CD4-positive, alpha-beta memory T cell (primary cell): Measurements from ENCODE around the gene TMEM243. TPM values are rescaled to one million over a fixed set of nuclear protein-coding genes. Genes with fewer than 3 reads are reported as not detected.
"Not testable (repeated sequence)": the region's sequence is repeated elsewhere in the genome, so short reads cannot be mapped to it uniquely, and the experiment has no call there.

Experiments used
- CTCF ChIA-PET: fragments of 350-600 bp; sonication (Branson Sonifier 250); formaldehyde crosslinking; loops from one replicate; lab custom pipeline; 2021; ENCODE audit warnings: inconsistent platforms; ENCODE audit not compliant: partially characterized antibody; lab: Charles Lee
- POLR2A ChIA-PET: fragments of 350-600 bp; sonication (Branson Sonifier 250); formaldehyde crosslinking; loops from one replicate; lab custom pipeline; 2021; ENCODE audit not compliant: partially characterized antibody; lab: Charles Lee
- DNase-seq, 5 donors: peaks; one replicate each; pipeline versions ENCODE4 v3.0.0 to v3.0.0-alpha.2; 2020 to 2022; ENCODE audit warnings: mixed read lengths in 1 of 5
- H3K27ac ChIP-seq: one replicate; pipeline ENCODE4 v1.7.0; 2013; ENCODE audit warnings: low read depth, low read length
- H3K27me3 ChIP-seq: 2 replicates; pipeline ENCODE4 v1.7.0; 2013; ENCODE audit warnings: mild to moderate bottlenecking, low read length, moderate library complexity; ENCODE audit not compliant: insufficient read depth
- H3K36me3 ChIP-seq: 2 replicates; pipeline ENCODE4 v1.7.0; 2013; ENCODE audit warnings: mild to moderate bottlenecking, low read length, moderate library complexity; ENCODE audit not compliant: insufficient read depth
- H3K4me1 ChIP-seq: 2 replicates; pipeline ENCODE4 v1.7.0; 2013; ENCODE audit warnings: mild to moderate bottlenecking, low read length, moderate library complexity; ENCODE audit not compliant: insufficient read depth
- H3K4me3 ChIP-seq, 2 donors: one replicate each; pipeline ENCODE4 v1.7.0; 2013; ENCODE audit warnings: low read length in 2 of 2, mild to moderate bottlenecking in 1 of 2
- H3K9me3 ChIP-seq, 2 donors: one replicate each; pipeline ENCODE4 v1.7.0; 2013; ENCODE audit warnings: low read length in 2 of 2, control low read depth in 1 of 2; ENCODE audit not compliant: control insufficient read depth in 1 of 2
- H3K27ac Mint-ChIP-seq, 7 donors: one replicate each; pipeline ENCODE4 v1.8.0; 2020 to 2021; ENCODE audit warnings: mixed read lengths in 7 of 7, mild to moderate bottlenecking in 6 of 7, inconsistent platforms in 3 of 7, moderate library complexity in 3 of 7
- H3K27me3 Mint-ChIP-seq, 2 donors: one replicate each; pipeline ENCODE4 v1.8.0; 2020 to 2021; ENCODE audit warnings: mixed read lengths in 2 of 2
- H3K36me3 Mint-ChIP-seq, 2 donors: one replicate each; pipeline ENCODE4 v1.8.0; 2020 to 2021; ENCODE audit warnings: mixed read lengths in 2 of 2, inconsistent platforms in 1 of 2, mild to moderate bottlenecking in 1 of 2
- H3K4me1 Mint-ChIP-seq, 4 donors: one replicate each; pipeline ENCODE4 v1.8.0; 2020 to 2021; ENCODE audit warnings: mixed read lengths in 4 of 4, mild to moderate bottlenecking in 1 of 4
- H3K4me3 Mint-ChIP-seq, 8 donors: one replicate each; pipeline ENCODE4 v1.8.0; 2020 to 2021; ENCODE audit warnings: mixed read lengths in 8 of 8, mild to moderate bottlenecking in 7 of 8, moderate library complexity in 6 of 8, inconsistent platforms in 3 of 8
- H3K9me3 Mint-ChIP-seq, 8 donors: one replicate each; pipeline ENCODE4 v1.8.0; 2020 to 2021; ENCODE audit warnings: mixed read lengths in 8 of 8, mild to moderate bottlenecking in 5 of 8, inconsistent platforms in 3 of 8, moderate library complexity in 1 of 8
- intact Hi-C: fragments of 100-400 bp; cut with micrococcal nuclease; formaldehyde crosslinking; loops from one replicate; pipeline ENCODE4 v1.15.1; 2023
- polyA plus RNA-seq, 2 donors: library from polyadenylated mRNA; unstranded; fragments of 300-500 nt; fragmentation: Illumina TruSeq; gene quantifications; one replicate each; pipeline ENCODE4 v1.2.3, GENCODE V29; 2021
- total RNA-seq, 2 experiments: library from RNA; stranded (reverse); gene quantifications; one replicate each; pipeline ENCODE4 v1.2.3, GENCODE V29; 2021

The TMEM243 gene
- total and polyA plus RNA-seq, 4 experiments from 2014 or later = 81.3 to 105 (median 96.5) TPM

GRCh38 chr7:87205701-87206100, 13.8 kb downstream of the TMEM243 start:
- Mint-ChIP-seq H3K9me3 (peaks cover 3 to 38% (median 26%) of the 10 kb centered on the region in 8 donors), H3K27ac (peak overlapping the region in 2 of 7 donors; percentile 68 to 77), H3K4me3 (peak overlapping the region in 1 of 8 donors; percentile 43), H3K36me3 (peaks cover 68 to 71% of the 10 kb centered on the region in 2 donors), H3K4me1 (peaks cover 37 to 80% (median 62%) of the 10 kb centered on the region in 4 donors)
- H3K27me3 ChIP-seq, intact Hi-C loops, H3K27ac ChIP-seq, H3K9me3 ChIP-seq, DNase-seq, H3K27me3 Mint-ChIP-seq, H3K4me3 ChIP-seq, H3K36me3 ChIP-seq: not testable (repeated sequence)
- H3K4me1 ChIP-seq = peaks cover 52% of the 10 kb centered on the region
- ChIA-PET POLR2A (interaction anchor here (6.4 kb wide), 1 partner anchor 13 kb away, joined by 47 read pairs; the partner anchor contains the start of gene TMEM243), CTCF (interaction anchor here (0.9 kb wide), 1 partner anchor 8 kb away, joined by 3 read pairs; no protein-coding TSS in a partner anchor)

- H3K36me3 Mint-ChIP-seq = peaks cover 66 to 73% of the 10 kb centered on the region in 2 donors
- POLR2A ChIA-PET = interaction anchor here (3.0 to 6.4 kb wide), 3 partner anchors 8 to 14 kb away, joined by 10 to 47 read pairs (median 19); partner anchors contain the start of gene TMEM243
- no peak overlapping the region for H3K27ac Mint-ChIP-seq
- H3K36me3 ChIP-seq = no peaks in the 10 kb centered on the region
- CTCF ChIA-PET = interaction anchor here (0.9 kb wide), 1 partner anchor 9 kb away, joined by 3 read pairs; no protein-coding TSS in a partner anchor
- peaks cover 3 to 39% (median 26%) of the 10 kb centered on the region in 8 donors for H3K9me3 Mint-ChIP-seq
- no peak overlapping the region for H3K27ac ChIP-seq
- intact Hi-C loops = no loop called here
- no peaks in the 10 kb centered on the region for H3K27me3 ChIP-seq
- peaks cover 38 to 80% (median 63%) of the 10 kb centered on the region in 4 donors for H3K4me1 Mint-ChIP-seq
- H3K9me3 ChIP-seq = peaks cover 0 to 8% of the 10 kb centered on the region in 2 donors
- H3K4me3 ChIP-seq = no peak overlapping the region
- no peak overlapping the region for H3K4me3 Mint-ChIP-seq
- H3K4me1 ChIP-seq = peaks cover 52% of the 10 kb centered on the region
- H3K27me3 Mint-ChIP-seq = no peaks in the 10 kb centered on the region
- DNase-seq = no peak
Measured at GRCh38 chr7:87204933-87205332, 14.6 kb downstream of the TMEM243 start.

- H3K36me3 ChIP-seq, H3K4me3 ChIP-seq, H3K27me3 ChIP-seq, H3K27me3 Mint-ChIP-seq, DNase-seq, H3K27ac ChIP-seq, H3K9me3 ChIP-seq: not testable (repeated sequence)
- peaks cover 3 to 39% (median 26%) of the 10 kb centered on the region in 8 donors for H3K9me3 Mint-ChIP-seq
- H3K36me3 Mint-ChIP-seq = peaks cover 58 to 77% of the 10 kb centered on the region in 2 donors
- ChIA-PET CTCF (interaction anchor here (1.6 kb wide), 1 partner anchor 11 kb away, joined by 3 read pairs; no protein-coding TSS in a partner anchor), POLR2A (interaction anchor here (3.0 to 6.4 kb wide), 3 partner anchors 9 to 15 kb away, joined by 10 to 47 read pairs (median 19); partner anchors contain the start of gene TMEM243)
- peak overlapping the region in 4 of 7 donors; percentile 31 to 82 (median 56) for H3K27ac Mint-ChIP-seq
- intact Hi-C loops = loop anchor here (1.0 kb wide), 1 partner anchor 8 kb away; no protein-coding TSS in a partner anchor
- H3K4me3 Mint-ChIP-seq = peak overlapping the region in 2 of 8 donors; percentile 7 to 48
- H3K4me1 ChIP-seq = peaks cover 53% of the 10 kb centered on the region
- H3K4me1 Mint-ChIP-seq = peaks cover 40 to 80% (median 64%) of the 10 kb centered on the region in 4 donors
Measured at GRCh38 chr7:87203929-87204328, 15.6 kb downstream of the TMEM243 start.

GRCh38 chr7:87202705-87203104, 16.8 kb downstream of the TMEM243 start:
- Histone ChIP-seq H3K27me3 (no peaks in the 10 kb centered on the region), H3K9me3 (peaks cover 0 to 8% of the 10 kb centered on the region in 2 donors), H3K27ac (no peak overlapping the region), H3K4me3 (no peak overlapping the region), H3K4me1 (peaks cover 53% of the 10 kb centered on the region), H3K36me3 (peaks cover 5% of the 10 kb centered on the region)
- intact Hi-C loops = loop anchor here (1.0 kb wide), 1 partner anchor 10 kb away; no protein-coding TSS in a partner anchor
- Mint-ChIP-seq H3K4me1 (peaks cover 40 to 75% (median 59%) of the 10 kb centered on the region in 4 donors), H3K9me3 (peaks cover 3 to 33% (median 25%) of the 10 kb centered on the region in 8 donors), H3K36me3 (peaks cover 48 to 77% of the 10 kb centered on the region in 2 donors), H3K4me3 (peak overlapping the region in 3 of 8 donors; percentile 23 to 53 (median 31)), H3K27ac (peak overlapping the region in 4 of 7 donors; percentile 2 to 81 (median 52)), H3K27me3 (no peaks in the 10 kb centered on the region)
- ChIA-PET POLR2A (interaction anchor here (1.3 to 6.4 kb wide), 5 partner anchors 9 to 20 kb away, joined by 3 to 47 read pairs (median 10); partner anchors contain the start of gene TMEM243), CTCF (interaction anchor here (1.0 to 1.6 kb wide), 3 partner anchors 13 to 49 kb away, joined by 3 to 4 read pairs (median 4); no protein-coding TSS in a partner anchor)
- no peak for DNase-seq

GRCh38 chr7:87202208-87202607, 17.3 kb downstream of the TMEM243 start:
- Mint-ChIP-seq H3K27me3 (no peaks in the 10 kb centered on the region), H3K4me3 (peak overlapping the region in 4 of 8 donors; percentile 9 to 74 (median 52))
- H3K36me3 ChIP-seq = peaks cover 8% of the 10 kb centered on the region

GRCh38 chr7:87199700-87200450, 19.7 kb downstream of the TMEM243 start:
- Mint-ChIP-seq H3K4me1 (peaks cover 45 to 67% (median 59%) of the 10 kb centered on the region in 4 donors), H3K36me3 (peaks cover 42 to 81% of the 10 kb centered on the region in 2 donors), H3K9me3 (peaks cover 2 to 16% (median 10%) of the 10 kb centered on the region in 8 donors), H3K4me3 (peak overlapping the region in 4 of 8 donors; percentile 6 to 54 (median 32)), H3K27me3 (no peaks in the 10 kb centered on the region), H3K27ac (peak overlapping the region; percentile 17 to 85 (median 64))
- ChIA-PET POLR2A (interaction anchor here (1.4 to 6.4 kb wide), 4 partner anchors 13 to 145 kb away, joined by 4 to 60 read pairs (median 18); partner anchors contain the start of genes DMTF1 and TMEM243), CTCF (interaction anchor here (0.6 to 2.0 kb wide), 3 partner anchors 19 to 273 kb away, joined by 3 to 8 read pairs (median 4); partner anchors contain the start of gene TMEM243)
- Histone ChIP-seq H3K27ac (no peak overlapping the region), H3K4me3 (no peak overlapping the region), H3K36me3 (peaks cover 23% of the 10 kb centered on the region), H3K9me3 (peaks cover 0 to 5% of the 10 kb centered on the region in 2 donors), H3K4me1 (peaks cover 53% of the 10 kb centered on the region), H3K27me3 (no peaks in the 10 kb centered on the region)
- no peak for DNase-seq
- intact Hi-C loops = loop anchor here (2.0 kb wide), 1 partner anchor 19 kb away; the partner anchor contains the start of gene TMEM243

More at GRCh38 chr7:87202208-87202607, 17.3 kb downstream of the TMEM243 start:
- peak overlapping the region in 6 of 7 donors; percentile 18 to 77 (median 58) for H3K27ac Mint-ChIP-seq
- intact Hi-C loops = no loop called here
- Histone ChIP-seq H3K9me3 (peaks cover 0 to 8% of the 10 kb centered on the region in 2 donors), H3K4me3 (no peak overlapping the region), H3K27me3 (no peaks in the 10 kb centered on the region), H3K27ac (no peak overlapping the region), H3K4me1 (peaks cover 53% of the 10 kb centered on the region)
- DNase-seq = no peak
- POLR2A ChIA-PET = interaction anchor here (0.9 to 6.4 kb wide), 6 partner anchors 9 to 49 kb away, joined by 3 to 47 read pairs (median 8); partner anchors contain the start of gene TMEM243
- H3K9me3 Mint-ChIP-seq = peaks cover 3 to 32% (median 25%) of the 10 kb centered on the region in 8 donors
- H3K36me3 Mint-ChIP-seq = peaks cover 51 to 78% of the 10 kb centered on the region in 2 donors
- CTCF ChIA-PET = interaction anchor here (1.0 to 1.6 kb wide), 3 partner anchors 13 to 49 kb away, joined by 3 to 4 read pairs (median 4); no protein-coding TSS in a partner anchor
- peaks cover 42 to 73% (median 58%) of the 10 kb centered on the region in 4 donors for H3K4me1 Mint-ChIP-seq
